Measurements from ENCODE around the gene IMMP2L.
A peak's percentile ranks its signal among the peaks of the same experiment; 100 is the strongest.
"Not testable (repeated sequence)": the region's sequence is repeated elsewhere in the genome, so short reads cannot be mapped to it uniquely, and the experiment has no call there.

The IMMP2L gene

DNA sequence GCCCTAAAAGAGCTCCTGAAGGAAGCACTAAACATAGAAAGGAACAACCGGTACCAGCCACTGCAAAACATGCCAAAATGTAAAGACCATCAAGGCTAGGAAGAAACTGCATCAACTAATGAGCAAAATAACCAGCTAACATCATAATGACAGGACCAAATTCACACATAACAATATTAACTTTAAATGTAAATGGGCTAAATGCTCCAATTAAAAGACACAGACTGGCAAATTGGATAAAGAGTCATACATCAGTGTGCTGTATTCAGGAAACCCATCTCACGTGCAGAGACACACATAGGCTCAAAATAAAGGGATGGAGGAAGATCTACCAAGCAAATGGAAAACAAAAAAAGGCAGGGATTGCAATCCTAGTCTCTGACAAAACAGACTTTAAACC lies 60.5 kb downstream of the IMMP2L start:
- not testable (repeated sequence) for DNase-seq

- DNase-seq: no peak
Observed at GRCh38 chr7:111499027-111499426, 63.3 kb downstream of the IMMP2L start.

GRCh38 chr7:111498391-111499007 lies 63.8 kb downstream of the IMMP2L start:
- DNase-seq: no peak

DNA sequence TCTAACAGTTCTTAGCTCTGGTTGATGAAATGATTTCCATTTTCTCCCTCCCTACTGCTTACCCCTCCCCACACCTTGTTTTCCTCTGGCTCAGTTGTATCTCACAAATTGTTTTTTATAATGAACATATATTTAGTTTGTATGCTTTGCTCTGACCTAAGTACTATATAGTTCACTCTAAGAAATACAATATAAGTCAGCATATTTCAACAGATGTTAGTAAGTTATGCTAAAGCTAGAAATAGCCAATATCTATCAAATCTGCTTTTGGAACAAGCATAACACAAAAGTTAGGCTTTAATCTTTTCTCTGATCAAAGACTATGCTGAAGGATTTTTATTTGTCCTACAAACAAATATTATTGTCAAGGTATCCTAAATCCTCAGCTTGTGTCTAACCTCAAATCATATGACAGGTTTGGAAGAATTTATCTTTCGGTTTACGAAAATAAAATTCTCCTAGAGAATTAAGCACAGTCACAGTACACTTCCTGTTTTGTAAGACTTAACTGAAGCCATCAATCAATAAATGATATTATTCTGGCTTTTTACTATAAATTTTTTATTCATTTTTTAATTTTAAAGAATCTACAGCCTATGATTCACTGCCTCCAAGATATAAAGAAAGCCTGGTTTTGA lies 67.0 kb downstream of the IMMP2L start:
- DNase-seq: no peak

- no peak for DNase-seq
Observed at GRCh38 chr7:111492234-111492633, 70.1 kb downstream of the IMMP2L start.

- DNase-seq: peak; percentile 2
Observed at GRCh38 chr7:111486472-111487142, 75.7 kb downstream of the IMMP2L start.

DNA sequence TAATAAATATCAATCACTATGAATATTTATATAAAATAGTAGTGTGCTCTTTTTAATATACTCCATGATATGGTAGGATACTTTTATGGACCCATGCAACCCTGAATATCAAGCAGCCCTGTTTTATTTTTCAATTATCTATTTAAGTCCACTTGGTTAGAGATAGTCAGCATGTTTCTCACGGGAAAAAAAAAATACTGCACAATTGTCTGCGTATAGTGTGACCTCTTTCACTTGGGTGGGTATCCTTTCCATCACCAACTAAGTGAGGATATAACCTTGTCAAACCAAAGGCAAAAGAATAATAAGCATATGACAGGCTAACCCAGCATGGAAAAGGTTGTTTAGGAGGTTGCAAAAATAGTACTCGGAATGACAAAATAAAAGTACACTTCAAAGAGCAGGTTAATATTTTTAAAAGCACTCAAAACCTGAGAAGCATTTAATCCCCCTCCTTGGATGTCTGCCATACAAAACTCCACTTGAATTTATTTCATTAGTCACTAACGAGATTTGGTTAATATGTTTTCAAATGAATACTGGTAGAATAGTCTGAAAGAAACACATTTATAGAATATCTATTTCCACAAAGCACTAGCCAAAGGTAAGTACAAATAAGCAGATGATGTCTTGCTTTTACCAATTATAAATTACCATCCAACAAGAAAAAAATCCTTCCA lies 76.5 kb downstream of the IMMP2L start:
- DNase-seq: no peak

DNA sequence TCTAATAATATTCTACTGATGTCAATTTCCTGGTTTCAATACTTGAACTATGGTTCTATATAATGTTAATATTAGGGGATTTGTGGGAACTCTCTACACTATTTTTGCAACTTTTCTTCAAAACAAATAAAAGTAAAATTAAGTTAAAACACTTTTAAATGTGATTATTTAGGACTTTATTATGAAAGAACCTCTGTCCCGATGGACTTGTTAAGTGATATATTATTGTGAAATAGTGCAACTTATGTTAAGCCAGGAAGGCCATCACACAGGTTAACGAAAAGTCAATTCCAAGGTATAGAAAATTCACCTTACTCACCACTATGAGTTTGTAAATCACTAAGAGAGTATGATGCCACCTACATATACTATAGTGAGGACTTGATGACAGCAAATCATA lies 79.2 kb downstream of the IMMP2L start:
- DNase-seq: no peak

DNA sequence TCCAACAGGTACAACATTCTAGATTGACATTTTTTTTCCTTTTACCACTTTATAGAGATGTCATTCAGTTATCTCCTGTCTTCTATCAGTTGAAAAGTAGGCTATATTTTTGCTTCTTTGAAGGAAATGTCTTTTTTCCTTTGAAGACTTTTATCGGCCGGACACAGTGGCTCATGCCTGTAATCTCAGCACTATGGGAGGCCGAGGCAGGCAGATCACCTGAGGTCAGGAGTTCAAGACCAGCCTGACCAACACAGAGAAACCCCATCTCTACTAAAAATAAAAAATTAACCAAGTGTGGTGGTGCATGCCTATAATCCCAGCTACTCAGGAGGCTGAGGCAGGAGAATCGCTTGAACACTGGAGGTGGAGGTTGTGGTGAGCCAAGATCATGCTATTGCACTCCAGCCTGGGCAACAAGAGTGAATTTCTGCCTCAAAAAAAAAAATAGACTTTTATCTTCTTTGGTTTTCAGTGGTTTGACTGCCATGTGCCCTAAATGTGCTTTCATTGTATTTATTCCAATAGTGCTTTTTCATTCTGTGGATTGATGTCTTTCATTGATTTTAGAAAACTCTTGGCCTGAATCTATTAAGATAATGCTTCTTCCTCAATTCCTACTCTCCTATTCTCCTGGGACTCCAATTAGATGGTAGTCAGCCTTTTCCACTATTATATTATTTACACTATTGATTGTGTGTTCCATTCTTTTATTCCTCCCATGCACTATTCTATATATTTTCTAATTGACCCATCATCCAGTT lies 84.6 kb downstream of the IMMP2L start:
- DNase-seq: no peak

DNA sequence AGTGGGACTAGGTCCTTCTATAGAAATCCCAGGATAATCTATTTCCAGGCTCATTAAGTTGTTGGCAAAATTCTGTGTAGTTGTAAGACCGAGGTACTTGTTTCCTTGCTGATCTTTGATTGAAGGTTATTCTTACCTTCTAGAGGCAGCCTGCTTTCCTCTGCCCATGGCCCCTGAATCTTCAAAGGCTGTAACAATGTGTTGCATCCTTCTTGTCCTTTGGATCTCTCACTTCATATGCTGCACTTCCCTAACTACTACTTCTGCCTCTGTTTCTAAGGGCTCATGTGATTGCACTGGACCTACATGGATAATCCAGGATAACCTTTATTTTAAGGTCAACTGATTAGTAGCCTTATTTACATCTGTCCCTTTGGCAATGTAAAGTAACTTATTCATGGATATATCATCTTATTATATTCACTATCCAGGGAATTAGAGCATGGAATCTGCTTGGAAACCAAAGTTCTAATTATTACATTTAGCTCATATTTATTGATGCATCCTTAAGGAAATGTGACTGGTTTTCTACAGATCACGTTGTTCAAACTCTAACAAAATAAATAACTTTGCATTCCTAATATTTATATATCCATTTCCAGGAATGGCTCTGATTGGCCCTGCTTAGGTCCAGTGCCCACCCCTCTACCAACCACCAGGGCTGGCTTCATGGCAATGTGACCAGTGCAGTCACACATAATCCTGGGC lies 85.6 kb downstream of the IMMP2L start:
- no peak for DNase-seq

GRCh38 chr7:111475959-111476358 lies 86.3 kb downstream of the IMMP2L start:
- DNase-seq: no peak

GRCh38 chr7:111475419-111475748 lies 86.9 kb downstream of the IMMP2L start:
- DNase-seq: no peak

DNA sequence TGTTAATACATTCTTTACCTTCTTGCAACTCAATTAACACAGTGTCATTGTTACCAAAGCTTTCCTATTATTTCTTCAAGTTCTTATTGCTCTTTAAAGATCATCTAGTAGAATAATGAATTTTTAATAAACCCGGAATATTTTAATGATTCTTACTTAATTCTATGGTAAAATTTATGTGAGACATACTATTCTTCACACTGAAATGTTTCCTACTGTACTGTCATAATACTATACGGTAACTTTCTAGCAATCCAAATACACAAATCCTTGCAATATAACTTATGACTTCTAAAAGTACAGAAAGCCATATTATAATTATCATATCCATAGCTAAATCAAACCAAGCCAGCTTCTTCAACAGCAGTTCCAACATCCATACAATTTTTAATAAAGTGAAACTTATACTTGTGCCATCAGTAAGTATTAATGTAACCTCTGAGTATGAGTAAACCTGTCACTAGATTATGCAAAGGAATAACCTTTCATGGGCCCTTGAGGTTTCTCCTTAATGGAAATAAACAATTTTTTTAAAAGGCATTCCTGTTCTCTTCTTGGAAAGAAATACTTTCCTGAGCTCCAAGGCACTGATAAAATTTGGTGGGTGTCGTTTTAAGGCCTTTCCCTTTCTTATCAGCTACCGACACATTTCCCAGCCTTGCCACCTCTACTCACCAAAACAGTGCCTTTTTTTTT lies 87.4 kb downstream of the IMMP2L start:
- DNase-seq: no peak

GRCh38 chr7:111473449-111474198 lies 88.7 kb downstream of the IMMP2L start:
- no peak for DNase-seq

DNA sequence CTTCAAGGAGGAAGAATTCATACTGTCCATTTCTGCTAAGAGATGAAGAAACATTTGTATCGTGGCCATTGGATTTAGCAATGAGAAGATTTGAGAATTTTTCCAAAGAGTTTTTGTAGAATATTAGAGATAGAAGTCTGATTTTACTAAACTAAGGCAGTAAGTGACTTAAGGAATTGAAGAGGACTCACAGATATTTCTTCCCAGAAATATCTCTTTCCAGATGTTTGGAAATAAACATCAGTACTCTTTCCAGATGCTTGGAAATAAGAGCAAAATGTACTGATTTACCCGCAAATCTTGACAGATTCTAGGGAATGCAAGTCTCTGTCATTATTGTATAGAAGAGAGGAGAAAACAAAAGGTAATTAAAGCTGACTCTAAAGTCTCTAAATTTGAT lies 91.3 kb downstream of the IMMP2L start:
- no peak for DNase-seq

- not testable (repeated sequence) for DNase-seq
Observed at GRCh38 chr7:111469894-111470293, 92.4 kb downstream of the IMMP2L start.

- not testable (repeated sequence) for DNase-seq
Observed at GRCh38 chr7:111465774-111466173, 96.5 kb downstream of the IMMP2L start.

DNA sequence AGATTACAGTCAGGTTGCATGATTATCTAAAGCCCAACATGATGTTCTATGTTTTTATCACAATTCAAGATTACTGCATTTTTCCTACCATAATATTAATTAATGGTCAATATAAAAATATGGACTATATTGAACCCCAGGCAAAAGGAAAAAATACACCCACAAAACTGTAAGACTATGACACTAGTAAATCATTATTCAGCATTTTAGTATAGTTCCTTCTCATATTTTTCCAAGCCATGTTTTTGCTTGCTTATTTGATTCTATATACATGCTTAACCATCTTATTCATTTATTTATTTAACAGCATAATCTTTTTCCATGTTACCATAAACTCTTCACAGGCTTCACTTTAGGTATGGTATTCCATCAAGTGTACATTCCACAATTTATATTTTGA lies 101.6 kb downstream of the IMMP2L start:
- no peak for DNase-seq

- DNase-seq: no peak
Observed at GRCh38 chr7:111459757-111460280, 102.5 kb downstream of the IMMP2L start.

- no peak for DNase-seq
Observed at GRCh38 chr7:111459065-111459756, 103.1 kb downstream of the IMMP2L start.

All from GDM1 (cell line).